ENCODE results near the gene ZDHHC22.
A peak's percentile ranks its signal among the peaks of the same experiment; 100 is the strongest.

ZDHHC22 gene

GRCh38 chr14:77155083-77155482 lies 13.5 kb upstream of the ZDHHC22 start:
- no peak for DNase-seq

DNA sequence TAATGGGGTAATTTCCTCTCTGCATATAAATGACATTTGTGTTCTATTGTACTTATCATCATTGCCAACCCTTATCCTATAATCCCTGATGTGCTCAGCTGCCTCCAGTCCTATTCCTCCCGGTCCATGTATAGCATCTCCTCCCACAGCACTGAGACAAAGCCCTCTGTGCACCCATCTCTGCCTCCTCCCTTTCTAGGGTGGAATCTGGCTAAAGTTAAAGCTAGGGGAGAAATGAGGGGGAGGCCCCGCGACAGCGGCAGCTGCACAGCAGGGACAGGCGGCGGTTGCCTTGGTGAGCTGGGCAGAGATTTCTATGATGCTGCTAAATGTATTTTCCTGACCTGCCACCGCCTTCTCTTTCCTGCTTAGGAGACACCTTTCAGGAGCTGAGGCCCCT lies 12.8 kb upstream of the ZDHHC22 start:
- DNase-seq, result no peak

DNA sequence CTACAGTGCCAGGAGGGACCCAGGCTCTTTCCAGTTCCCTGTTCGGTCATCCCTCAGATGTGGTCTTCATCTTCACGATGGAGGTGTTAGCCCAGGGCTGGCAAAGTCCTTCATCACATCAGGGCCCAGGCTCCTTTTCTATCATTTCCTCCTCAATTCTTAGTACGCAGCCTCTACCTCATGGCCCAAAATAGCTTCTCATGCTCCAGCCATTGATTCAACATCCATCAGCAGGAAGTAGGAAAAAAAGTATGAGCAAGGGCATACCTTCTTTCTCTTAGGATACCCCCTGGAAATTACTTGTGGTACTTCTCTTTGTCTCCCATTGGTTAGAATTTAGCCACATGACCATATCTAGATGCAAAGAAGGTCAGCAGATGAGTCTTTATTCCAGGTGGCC lies 12.2 kb upstream of the ZDHHC22 start:
- DNase-seq, result no peak

DNA sequence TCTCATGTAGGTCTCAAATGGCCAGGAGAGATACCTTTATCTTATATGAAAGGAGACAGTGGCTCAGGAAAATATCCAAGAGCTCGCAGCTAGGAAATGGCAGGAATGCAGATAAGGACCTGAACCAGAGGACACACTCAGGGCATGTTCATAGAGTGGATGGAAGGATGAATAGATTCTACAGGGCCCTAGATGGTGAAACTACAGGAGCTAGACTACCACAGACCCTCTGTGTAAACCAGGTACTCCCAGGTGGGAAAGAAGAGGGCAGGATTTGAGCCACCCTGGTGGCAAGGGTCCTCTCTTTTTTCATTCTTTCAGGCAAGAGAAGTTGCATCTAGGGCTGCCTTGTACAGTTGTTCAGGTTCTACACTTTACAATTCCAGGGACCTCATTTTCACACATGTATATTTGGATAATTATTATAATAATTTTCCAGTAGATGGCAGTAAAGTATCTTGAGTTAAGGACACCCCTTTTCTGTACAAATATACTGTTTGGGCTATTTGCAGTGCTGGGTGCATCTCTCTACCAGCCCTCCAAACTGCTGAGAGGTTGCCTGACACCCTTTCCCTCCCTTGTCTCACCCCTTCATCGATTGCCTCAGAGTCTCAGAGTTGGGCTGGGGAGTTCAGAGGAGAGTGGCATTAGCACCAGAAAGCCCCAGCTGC lies 10.5 kb upstream of the ZDHHC22 start:
- DNase-seq, result no peak

- no peak for DNase-seq
These were observed 9.7 kb upstream of the ZDHHC22 start for GRCh38 chr14:77151245-77151644.

DNA sequence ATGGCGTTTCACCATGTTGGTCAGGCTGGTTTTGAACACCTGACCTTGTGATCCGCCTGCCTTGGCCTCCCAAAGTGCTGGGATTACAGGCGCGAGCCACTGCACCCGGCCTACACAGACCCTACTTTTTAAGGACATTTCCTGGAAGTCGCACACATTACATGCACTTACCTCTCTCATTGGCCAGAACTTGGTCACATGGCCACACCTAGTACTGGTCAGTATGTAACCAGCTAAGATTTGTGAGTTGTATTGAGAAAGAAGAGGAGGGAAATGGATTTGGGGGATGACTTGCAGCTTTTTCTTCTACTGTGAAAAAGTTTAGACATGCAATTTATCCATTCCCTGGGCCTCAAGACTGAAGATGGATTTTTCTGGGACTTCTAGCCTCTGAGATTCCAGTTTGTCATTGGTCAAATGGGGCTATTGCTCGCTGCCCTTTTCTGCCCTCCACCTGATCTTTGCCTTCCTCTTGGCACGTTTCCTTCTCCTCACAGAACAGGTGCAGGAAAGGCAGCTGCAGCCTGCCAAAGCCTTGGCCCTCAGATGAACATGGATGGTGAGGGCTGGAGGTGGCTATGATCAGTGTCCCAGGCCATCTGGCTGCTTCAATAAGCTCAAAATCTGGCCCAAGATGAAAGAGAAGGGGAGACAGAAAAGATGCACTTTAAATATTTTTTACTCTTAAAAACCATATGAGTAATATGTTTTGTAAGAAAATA lies 7.1 kb upstream of the ZDHHC22 start:
- no peak for DNase-seq

DNA sequence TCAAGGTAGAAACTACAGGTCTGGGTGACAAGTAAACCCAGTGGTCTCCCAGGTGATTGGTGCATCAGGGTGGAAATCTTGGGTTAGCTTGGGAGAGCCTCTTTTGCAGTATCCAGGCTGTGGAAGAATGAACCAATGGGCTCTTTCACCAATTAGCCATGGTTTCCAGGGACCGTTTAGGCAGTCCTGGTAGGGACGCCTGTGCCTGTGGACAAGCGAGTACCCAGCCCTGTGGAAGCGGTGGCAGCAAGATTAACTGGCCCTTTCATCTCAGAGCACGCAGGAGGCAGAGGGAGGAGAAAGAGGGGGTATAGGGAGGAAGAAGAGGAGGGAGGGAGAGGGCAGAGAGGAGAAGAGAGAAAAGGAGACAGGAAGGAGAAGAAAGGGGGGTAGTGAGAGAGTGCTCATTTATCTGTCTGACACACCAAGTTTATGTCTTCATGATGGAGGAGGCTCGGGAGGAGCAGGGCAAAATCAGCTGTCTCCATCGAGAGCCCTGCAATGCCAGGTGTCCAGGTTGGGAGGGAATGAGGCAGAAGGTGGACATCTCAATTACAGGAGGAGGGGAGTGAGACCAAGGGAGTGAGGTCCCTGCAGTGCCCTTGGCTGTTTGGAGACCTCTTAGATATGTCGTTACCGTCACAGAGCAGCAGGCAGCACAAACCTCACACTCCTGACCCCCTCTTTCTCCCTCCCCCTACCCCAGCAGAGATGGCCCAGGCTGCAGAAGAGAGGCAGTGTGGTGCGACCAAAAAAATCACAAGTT lies 4.6 kb upstream of the ZDHHC22 start:
- DNase-seq, result no peak

DNA sequence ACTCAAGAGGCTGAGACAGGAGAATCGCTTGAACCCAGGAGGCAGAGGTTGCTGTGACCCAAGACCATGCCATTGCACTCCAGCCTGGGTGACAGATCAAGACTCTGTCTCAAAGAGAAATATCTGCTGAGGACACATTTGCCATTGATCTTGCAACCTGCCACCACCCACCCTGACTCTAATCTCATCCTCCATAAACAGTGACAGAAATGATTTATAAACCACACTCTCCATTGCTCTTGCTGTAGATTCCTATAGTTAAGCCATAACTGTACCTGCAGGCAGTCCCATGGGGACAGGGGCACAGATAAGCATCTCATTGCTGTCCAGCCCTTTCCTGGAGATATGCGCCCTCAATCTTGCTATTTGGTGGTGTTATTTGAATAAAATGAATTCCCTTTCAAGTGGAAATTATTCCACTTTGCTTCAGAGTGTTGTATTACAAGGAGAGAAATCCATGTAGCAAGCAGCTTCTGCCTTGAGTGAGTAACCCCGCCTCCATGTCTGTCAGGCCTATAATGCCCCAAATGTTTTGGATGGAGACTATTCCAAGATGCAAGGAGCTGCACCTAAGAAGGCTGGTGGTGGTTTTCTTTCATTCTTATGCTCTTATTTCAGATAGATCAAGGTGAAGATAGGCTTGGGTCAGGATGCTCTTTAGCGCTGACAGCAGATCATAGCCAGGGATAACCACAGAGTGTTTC lies 3.0 kb upstream of the ZDHHC22 start:
- DNase-seq, result no peak

DNA sequence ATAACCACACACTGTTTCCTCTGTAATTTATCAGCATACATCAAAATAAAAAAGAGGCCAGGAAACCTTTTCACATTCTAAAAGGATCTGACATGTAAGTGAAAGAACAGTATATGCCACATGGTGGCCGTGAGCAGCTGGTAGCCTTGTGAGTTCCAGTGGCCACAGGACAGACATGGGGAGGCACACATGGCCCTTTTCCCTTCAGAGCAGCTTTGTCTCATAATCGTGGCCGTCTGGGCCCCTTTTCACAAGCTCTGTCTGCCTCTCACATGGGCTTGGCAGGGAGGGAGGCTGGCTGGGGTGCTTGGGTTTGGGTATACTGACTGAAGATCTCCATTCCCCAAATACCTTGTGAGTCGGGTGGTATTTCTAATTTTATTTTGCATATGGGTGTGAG lies 1.5 kb upstream of the ZDHHC22 start:
- DNase-seq, result no peak

GRCh38 chr14:77142005-77142800 lies 612 bp upstream of the ZDHHC22 start:
- DNase-seq, result no peak

- DNase-seq, result no peak
These were observed 1.0 kb downstream of the ZDHHC22 start for GRCh38 chr14:77140359-77141213.

GRCh38 chr14:77139540-77140358 lies 1.8 kb downstream of the ZDHHC22 start:
- peak; percentile 50 for DNase-seq

DNA sequence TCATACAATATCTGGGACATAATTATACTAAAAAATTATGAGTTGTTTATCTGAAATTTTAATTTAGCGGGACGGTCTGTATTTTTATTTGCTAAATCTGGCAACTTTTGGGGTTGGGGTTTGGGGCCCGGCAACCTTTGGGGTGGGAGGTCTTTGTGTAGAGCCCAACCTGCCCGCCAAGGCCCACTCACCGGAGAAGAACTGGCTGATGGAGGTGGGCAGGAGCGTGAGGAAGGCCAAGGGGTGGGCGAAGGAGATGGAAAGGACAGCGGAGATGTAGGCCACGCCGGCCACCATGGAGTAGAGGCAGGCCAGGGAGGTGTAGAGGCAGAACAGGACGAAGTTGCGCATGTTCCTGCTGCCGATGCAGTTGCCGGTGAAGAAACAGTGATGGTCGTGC lies 2.6 kb downstream of the ZDHHC22 start:
- DNase-seq, result no peak

DNA sequence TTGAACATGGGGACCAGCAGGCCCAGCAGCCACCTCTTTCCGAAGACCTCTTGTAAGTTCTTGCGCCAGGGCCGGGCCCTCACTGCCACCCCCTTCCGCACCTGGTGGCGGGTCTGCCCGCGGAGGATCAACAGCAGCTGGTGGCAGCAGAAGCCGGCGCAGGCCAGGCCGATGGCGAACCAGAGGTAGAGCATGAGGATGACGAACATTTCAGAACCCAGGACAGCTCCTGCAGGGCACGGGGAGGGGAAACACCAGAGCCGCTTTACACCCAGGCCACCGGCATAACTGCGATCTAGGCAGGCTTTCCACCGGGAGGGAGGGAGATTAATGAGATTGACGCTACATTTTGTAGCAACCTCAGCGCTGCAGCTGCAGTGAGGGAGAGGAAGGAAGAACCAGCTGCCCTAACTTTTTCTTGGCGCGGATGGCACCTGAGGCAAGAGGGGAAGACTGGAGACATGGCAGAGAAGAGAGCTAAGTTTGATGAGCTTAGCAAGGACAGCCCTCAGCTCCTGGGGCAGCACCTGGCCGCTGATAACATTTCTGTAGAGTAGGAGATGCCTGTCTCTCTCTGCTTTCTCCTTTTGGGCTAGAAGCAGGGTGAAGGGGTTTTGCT lies 7.8 kb downstream of the ZDHHC22 start:
- peak; percentile 51 for DNase-seq

GRCh38 chr14:77131871-77132486 lies 9.6 kb downstream of the ZDHHC22 start:
- no peak for DNase-seq

DNA sequence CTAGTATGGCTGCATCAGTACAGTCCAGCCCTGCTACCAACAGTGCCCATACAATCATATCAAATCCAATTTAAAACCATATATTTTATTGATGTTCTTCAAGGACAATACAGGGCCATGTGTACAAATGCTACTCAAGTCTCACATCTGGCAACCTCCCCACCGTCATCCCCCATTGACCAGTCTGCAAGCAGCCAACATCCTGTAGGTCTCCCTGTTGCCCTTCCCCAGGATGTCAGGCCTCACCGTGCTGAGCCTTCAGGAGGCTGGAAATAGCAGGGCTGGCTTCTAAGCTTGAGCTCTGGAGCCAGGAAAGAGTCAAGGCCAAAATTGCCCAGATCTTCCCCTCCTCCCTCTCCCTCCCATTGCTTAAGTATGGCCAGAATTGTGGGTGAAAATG lies 10.4 kb downstream of the ZDHHC22 start:
- DNase-seq, result no peak

GRCh38 chr14:77130386-77130785 lies 11.2 kb downstream of the ZDHHC22 start:
- DNase-seq, result no peak

- DNase-seq, result no peak
These were observed 13.1 kb downstream of the ZDHHC22 start for GRCh38 chr14:77128414-77128891.

GRCh38 chr14:77126461-77126990 lies 15.1 kb downstream of the ZDHHC22 start:
- no peak for DNase-seq
